ENCODE measurements around the gene SPON1.

Gene SPON1

DNA sequence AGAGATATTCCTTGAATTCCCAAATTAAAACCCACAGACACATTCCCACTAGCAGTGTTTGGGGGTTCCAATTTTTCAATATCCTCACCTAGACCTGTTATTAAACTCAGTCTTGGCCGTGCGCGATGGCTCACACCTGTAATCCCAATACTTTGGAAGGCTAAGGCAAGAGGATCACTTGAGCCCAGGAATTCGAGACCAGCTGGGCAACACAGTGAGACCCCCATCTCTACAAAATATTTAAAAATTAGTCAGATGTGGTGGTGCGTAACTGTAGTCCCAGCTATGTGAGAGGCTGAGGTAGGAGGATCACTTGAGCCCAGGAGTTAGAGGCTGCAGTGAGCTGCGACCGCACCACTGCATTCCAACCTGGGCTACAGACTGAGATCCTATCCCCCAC is 343.1 kb downstream of the SPON1 start:
- H3K27ac ChIP-seq (replicated peaks; ENCODE audit: low read length): no peak overlapping the region
- no peaks in the 10 kb centered on the region for H3K36me3 ChIP-seq (replicated peaks in 1 of 2; ENCODE audit: control insufficient read depth in 2 of 2, insufficient read depth in 2 of 2, low read length in 2 of 2)
- no peak overlapping the region for H3K18ac ChIP-seq (ENCODE audit: low read length)
- H3K14ac ChIP-seq (ENCODE audit: low read length): no peak overlapping the region
- H3K4me1 ChIP-seq (ENCODE audit: control insufficient read depth in 2 of 2, insufficient read depth in 1 of 2, low read depth in 1 of 2, low read length in 2 of 2): peaks cover 3 to 9% of the 10 kb centered on the region in 2 donors
- no peak overlapping the region for H4K8ac ChIP-seq (ENCODE audit: low read depth, low read length)
- H3K27me3 ChIP-seq (ENCODE audit: control insufficient read depth in 3 of 3, insufficient read depth in 3 of 3, low read depth in 1 of 3, low read length in 3 of 3): no peaks in the 10 kb centered on the region
- H2BK12ac ChIP-seq (ENCODE audit: low read length): no peak overlapping the region
- no peak overlapping the region for H2AFZ ChIP-seq (ENCODE audit: low read length)
- H3K4me3 ChIP-seq (ENCODE audit: low read length in 2 of 2): no peak overlapping the region
- H2BK15ac ChIP-seq (ENCODE audit: low read length): no peak overlapping the region
- H3K9ac ChIP-seq (ENCODE audit: low read depth, low read length, poor library complexity): no peak overlapping the region
- H4K91ac ChIP-seq (ENCODE audit: low read depth, low read length, poor library complexity): no peak overlapping the region
- no peaks in the 10 kb centered on the region for H3K9me3 ChIP-seq (replicated peaks in 1 of 2; ENCODE audit: control insufficient read depth in 2 of 2, insufficient read depth in 1 of 2, low read depth in 1 of 2, low read length in 2 of 2)
- H2AK5ac ChIP-seq (ENCODE audit: low read depth, low read length): no peak overlapping the region
- no peak overlapping the region for H3K4me2 ChIP-seq (ENCODE audit: insufficient read depth, low read length, poor library complexity, severe bottlenecking)
- peaks cover 2% of the 10 kb centered on the region for H3K79me1 ChIP-seq (ENCODE audit: low read depth, low read length)
- WGBS, 2 donors (ENCODE audit: extremely low coverage in 2 of 2, insufficient read length in 2 of 2, insufficient replicate concordance in 1 of 2): no CpG with 5 or more reads among the region's 7 CpGs
- no peak overlapping the region for H3K4ac ChIP-seq (ENCODE audit: low read length)
- no peak for DNase-seq (ENCODE audit: low spot score)
- no peak overlapping the region for H3K23ac ChIP-seq (ENCODE audit: low read depth, low read length, poor library complexity)
- H2BK120ac ChIP-seq (ENCODE audit: low read depth, low read length): no peak overlapping the region
- no peak overlapping the region for H2BK5ac ChIP-seq (ENCODE audit: low read length)

DNA sequence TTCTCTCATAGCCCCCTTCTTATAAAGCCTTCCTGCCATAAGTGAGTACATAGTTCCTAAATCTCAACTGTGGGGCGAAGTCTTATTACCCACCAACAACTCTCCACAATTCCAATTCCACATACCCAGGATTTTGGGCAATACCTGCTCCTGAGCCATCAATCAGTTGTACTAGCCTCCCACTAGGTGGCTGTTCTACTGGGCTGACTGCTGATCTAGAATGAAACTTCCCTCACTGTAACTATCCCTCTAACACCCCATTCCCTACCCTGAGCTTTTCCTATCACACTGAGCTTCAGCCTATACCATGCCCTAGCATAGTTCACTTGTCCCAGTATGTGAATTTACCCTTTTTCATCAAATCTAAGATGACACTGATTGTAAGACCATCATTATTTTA is 344.0 kb downstream of the SPON1 start:
- Histone ChIP-seq H3K36me3 (replicated peaks in 1 of 2; ENCODE audit: control insufficient read depth in 2 of 2, insufficient read depth in 2 of 2, low read length in 2 of 2) (no peaks in the 10 kb centered on the region), H2BK12ac (ENCODE audit: low read length) (no peak overlapping the region), H3K23ac (ENCODE audit: low read depth, low read length, poor library complexity) (no peak overlapping the region), H3K79me1 (ENCODE audit: low read depth, low read length) (peaks cover 2% of the 10 kb centered on the region), H3K18ac (ENCODE audit: low read length) (no peak overlapping the region), H3K4ac (ENCODE audit: low read length) (no peak overlapping the region), H2AK5ac (ENCODE audit: low read depth, low read length) (no peak overlapping the region), H3K4me1 (ENCODE audit: control insufficient read depth in 2 of 2, insufficient read depth in 1 of 2, low read depth in 1 of 2, low read length in 2 of 2) (peaks cover 5 to 9% of the 10 kb centered on the region in 2 donors), H3K4me2 (ENCODE audit: insufficient read depth, low read length, poor library complexity, severe bottlenecking) (no peak overlapping the region), H3K9ac (ENCODE audit: low read depth, low read length, poor library complexity) (no peak overlapping the region), H3K27ac (replicated peaks; ENCODE audit: low read length) (no peak overlapping the region), H2BK120ac (ENCODE audit: low read depth, low read length) (no peak overlapping the region), H2BK5ac (ENCODE audit: low read length) (no peak overlapping the region), H3K14ac (ENCODE audit: low read length) (no peak overlapping the region), H3K27me3 (ENCODE audit: control insufficient read depth in 3 of 3, insufficient read depth in 3 of 3, low read depth in 1 of 3, low read length in 3 of 3) (no peaks in the 10 kb centered on the region), H3K9me3 (replicated peaks in 1 of 2; ENCODE audit: control insufficient read depth in 2 of 2, insufficient read depth in 1 of 2, low read depth in 1 of 2, low read length in 2 of 2) (no peaks in the 10 kb centered on the region), H4K91ac (ENCODE audit: low read depth, low read length, poor library complexity) (no peak overlapping the region), H2AFZ (ENCODE audit: low read length) (no peak overlapping the region), H2BK15ac (ENCODE audit: low read length) (no peak overlapping the region), H3K4me3 (ENCODE audit: low read length in 2 of 2) (no peak overlapping the region), H4K8ac (ENCODE audit: low read depth, low read length) (no peak overlapping the region)
- no CpG with 5 or more reads among the region's 1 CpG for WGBS, 2 donors (ENCODE audit: extremely low coverage in 2 of 2, insufficient read length in 2 of 2, insufficient replicate concordance in 1 of 2)
- no peak for DNase-seq (ENCODE audit: low spot score)

DNA sequence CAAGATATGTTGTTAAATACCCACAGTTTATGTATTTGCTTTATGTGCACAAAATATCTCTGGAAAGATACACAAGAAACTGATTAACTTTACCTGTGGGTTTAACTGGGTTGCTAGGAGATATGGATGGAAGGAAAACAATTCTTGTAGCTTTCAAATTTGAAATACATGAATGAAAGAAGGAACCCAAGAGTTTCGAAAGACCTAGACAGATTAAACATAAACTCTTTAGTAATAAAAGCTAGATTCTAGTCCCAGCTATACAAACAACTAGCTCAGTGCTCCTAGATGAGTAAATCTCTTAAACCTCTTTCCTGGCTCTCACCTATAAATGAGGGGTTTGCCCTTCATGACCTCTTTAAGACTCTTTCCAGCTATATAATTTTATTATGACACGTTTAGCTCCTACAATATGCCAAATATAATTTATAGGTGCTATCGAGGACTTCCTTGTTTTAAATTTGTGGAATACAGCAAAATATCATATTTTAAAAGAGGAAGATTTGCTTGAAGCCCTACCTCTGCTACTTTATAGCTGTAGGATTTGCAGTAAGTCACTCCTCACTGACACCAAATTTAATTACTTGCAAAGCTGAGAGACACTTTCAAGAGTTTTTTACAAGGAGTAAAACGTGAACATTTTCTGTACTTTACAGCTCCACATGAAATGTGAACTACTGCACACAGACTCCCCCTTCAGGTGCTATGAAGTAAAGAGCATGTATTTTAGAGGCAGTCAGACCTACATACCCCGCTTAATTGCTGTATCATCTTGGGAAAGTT is 345.8 kb downstream of the SPON1 start:
- Histone ChIP-seq H3K4me1 (ENCODE audit: control insufficient read depth in 2 of 2, insufficient read depth in 1 of 2, low read depth in 1 of 2, low read length in 2 of 2) (peaks cover 5 to 9% of the 10 kb centered on the region in 2 donors), H3K4me2 (ENCODE audit: insufficient read depth, low read length, poor library complexity, severe bottlenecking) (no peak overlapping the region), H3K36me3 (replicated peaks in 1 of 2; ENCODE audit: control insufficient read depth in 2 of 2, insufficient read depth in 2 of 2, low read length in 2 of 2) (no peaks in the 10 kb centered on the region), H3K9me3 (replicated peaks in 1 of 2; ENCODE audit: control insufficient read depth in 2 of 2, insufficient read depth in 1 of 2, low read depth in 1 of 2, low read length in 2 of 2) (no peaks in the 10 kb centered on the region), H3K79me1 (ENCODE audit: low read depth, low read length) (peaks cover 2% of the 10 kb centered on the region), H2BK15ac (ENCODE audit: low read length) (no peak overlapping the region), H2BK12ac (ENCODE audit: low read length) (no peak overlapping the region), H4K91ac (ENCODE audit: low read depth, low read length, poor library complexity) (no peak overlapping the region), H2BK120ac (ENCODE audit: low read depth, low read length) (no peak overlapping the region), H3K23ac (ENCODE audit: low read depth, low read length, poor library complexity) (no peak overlapping the region), H3K4ac (ENCODE audit: low read length) (no peak overlapping the region), H4K8ac (ENCODE audit: low read depth, low read length) (no peak overlapping the region), H3K4me3 (ENCODE audit: low read length in 2 of 2) (no peak overlapping the region), H3K14ac (ENCODE audit: low read length) (no peak overlapping the region), H2AK5ac (ENCODE audit: low read depth, low read length) (no peak overlapping the region), H3K27me3 (ENCODE audit: control insufficient read depth in 3 of 3, insufficient read depth in 3 of 3, low read depth in 1 of 3, low read length in 3 of 3) (no peaks in the 10 kb centered on the region), H3K9ac (ENCODE audit: low read depth, low read length, poor library complexity) (no peak overlapping the region), H2AFZ (ENCODE audit: low read length) (no peak overlapping the region), H3K18ac (ENCODE audit: low read length) (no peak overlapping the region), H2BK5ac (ENCODE audit: low read length) (no peak overlapping the region), H3K27ac (replicated peaks; ENCODE audit: low read length) (no peak overlapping the region)
- no CpG with 5 or more reads among the region's 5 CpGs for WGBS, 2 donors (ENCODE audit: extremely low coverage in 2 of 2, insufficient read length in 2 of 2, insufficient replicate concordance in 1 of 2)
- no peak for DNase-seq (ENCODE audit: low spot score)

GRCh38 chr11:14308897-14309387 is 346.4 kb downstream of the SPON1 start:
- H2AFZ ChIP-seq (ENCODE audit: low read length): no peak overlapping the region
- H3K14ac ChIP-seq (ENCODE audit: low read length): no peak overlapping the region
- H3K4me3 ChIP-seq (ENCODE audit: low read length in 2 of 2): no peak overlapping the region
- no peak overlapping the region for H4K91ac ChIP-seq (ENCODE audit: low read depth, low read length, poor library complexity)
- no peak overlapping the region for H2AK5ac ChIP-seq (ENCODE audit: low read depth, low read length)
- no peak overlapping the region for H2BK15ac ChIP-seq (ENCODE audit: low read length)
- peaks cover 2% of the 10 kb centered on the region for H3K79me1 ChIP-seq (ENCODE audit: low read depth, low read length)
- H3K36me3 ChIP-seq (replicated peaks in 1 of 2; ENCODE audit: control insufficient read depth in 2 of 2, insufficient read depth in 2 of 2, low read length in 2 of 2): no peaks in the 10 kb centered on the region
- H3K18ac ChIP-seq (ENCODE audit: low read length): no peak overlapping the region
- no peak overlapping the region for H2BK120ac ChIP-seq (ENCODE audit: low read depth, low read length)
- H3K4me1 ChIP-seq (ENCODE audit: control insufficient read depth in 2 of 2, insufficient read depth in 1 of 2, low read depth in 1 of 2, low read length in 2 of 2): peaks cover 5 to 9% of the 10 kb centered on the region in 2 donors
- WGBS, 2 donors (ENCODE audit: extremely low coverage in 2 of 2, insufficient read length in 2 of 2, insufficient replicate concordance in 1 of 2): 100% methylated on average over 1 of the region's 1 CpG
- no peak overlapping the region for H3K23ac ChIP-seq (ENCODE audit: low read depth, low read length, poor library complexity)
- no peak overlapping the region for H2BK5ac ChIP-seq (ENCODE audit: low read length)
- no peak overlapping the region for H3K27ac ChIP-seq (replicated peaks; ENCODE audit: low read length)
- no peaks in the 10 kb centered on the region for H3K9me3 ChIP-seq (replicated peaks in 1 of 2; ENCODE audit: control insufficient read depth in 2 of 2, insufficient read depth in 1 of 2, low read depth in 1 of 2, low read length in 2 of 2)
- no peak for DNase-seq (ENCODE audit: low spot score)
- H3K4ac ChIP-seq (ENCODE audit: low read length): no peak overlapping the region
- no peak overlapping the region for H4K8ac ChIP-seq (ENCODE audit: low read depth, low read length)
- H3K9ac ChIP-seq (ENCODE audit: low read depth, low read length, poor library complexity): no peak overlapping the region
- no peak overlapping the region for H3K4me2 ChIP-seq (ENCODE audit: insufficient read depth, low read length, poor library complexity, severe bottlenecking)
- H2BK12ac ChIP-seq (ENCODE audit: low read length): no peak overlapping the region
- no peaks in the 10 kb centered on the region for H3K27me3 ChIP-seq (ENCODE audit: control insufficient read depth in 3 of 3, insufficient read depth in 3 of 3, low read depth in 1 of 3, low read length in 3 of 3)

Measured in neuronal stem cell (in vitro differentiated cells).